Stomach (tissue), 9 donors: ENCODE data around the gene MAPK8IP2. TPM values are rescaled to one million over a fixed set of nuclear protein-coding genes. Genes with fewer than 3 reads are reported as not detected.

Experiments
- DNase-seq, 2 donors: peaks; one replicate each; pipeline versions ENCODE4 v3.0.0 to v3.0.0-alpha.2; 2013 to 2019
- H3K27ac ChIP-seq, 5 donors: fragments of 200-600 bp in 4 of 5; sonication (generic) in 4 of 5; one replicate each; pipeline ENCODE4 v1.5.1; 2013 to 2019; ENCODE audit warnings: mild to moderate bottlenecking in 1 of 5, moderate library complexity in 1 of 5
- H3K27me3 ChIP-seq, 3 donors: fragments of 200-600 bp; sonication (generic); one replicate each; pipeline ENCODE4 v1.5.1; 2017 to 2019; ENCODE audit warnings: mixed run types in 1 of 3
- H3K36me3 ChIP-seq, 4 donors: fragments of 200-600 bp; sonication (generic); 1 replicate in 3 of 4; 2 replicates in 1 of 4; pipeline ENCODE4 v1.5.1; 2016 to 2019
- H3K4me1 ChIP-seq, 4 donors: fragments of 200-600 bp; sonication (generic); one replicate each; pipeline ENCODE4 v1.5.1; 2016 to 2019
- H3K4me3 ChIP-seq, 4 donors: fragments of 200-600 bp; sonication (generic) in 3 of 4; one replicate each; pipeline ENCODE4 v1.5.1; 2016 to 2019; ENCODE audit warnings: mild to moderate bottlenecking in 1 of 4
- H3K9me3 ChIP-seq, 4 donors: fragments of 200-600 bp; sonication (generic); one replicate each; pipeline ENCODE4 v1.5.1; 2016 to 2019
- CTCF ChIP-seq, 7 experiments: fragments of 450-650 bp in 4 of 7; fragments of 200-600 bp in 3 of 7; sonication (generic) in 3 of 7; IDR thresholded peaks; one replicate each; pipeline ENCODE4 v1.5.1; 2016 to 2019; ENCODE audit warnings: antibody characterized with exemption in 7 of 7, control low read depth in 2 of 7, mild to moderate bottlenecking in 1 of 7
- EP300 ChIP-seq: sonication (generic); formaldehyde crosslinking; IDR thresholded peaks from one replicate; pipeline ENCODE4 v1.6.1; 2017; ENCODE audit warnings: antibody characterized with exemption
- POLR2A ChIP-seq, 4 donors: fragments of 450-650 bp; IDR thresholded peaks; one replicate each; pipeline ENCODE4 v1.6.1; 2016; ENCODE audit warnings: antibody characterized with exemption in 4 of 4, control low read depth in 2 of 4, mild to moderate bottlenecking in 1 of 4, moderate library complexity in 1 of 4
- POLR2AphosphoS5 ChIP-seq, 3 donors: sonication (generic); formaldehyde crosslinking; IDR thresholded peaks; one replicate each; pipeline ENCODE4 v1.6.1; 2016; ENCODE audit warnings: antibody characterized with exemption in 3 of 3
- WGBS, 5 donors: extraction: QIAGEN DNeasy Blood & Tissue Kit in 3 of 5; methylation state at CpG; one replicate each; pipeline versions ENCODE4 v1.1.5 to v1.1.7; 2013 to 2018; 5-methylcytosine and 5-hydroxymethylcytosine counted together
- intact Hi-C: fragments of 100-400 bp; cut with DNase I; formaldehyde crosslinking; loops from one replicate; pipeline ENCODE4 v1.15.1; 2023; ENCODE audit warnings: low total_unique reads
- polyA plus RNA-seq, 3 donors: library from polyadenylated mRNA; stranded (reverse); fragments of 200-250 nt; gene quantifications; one replicate each; pipeline ENCODE4 v1.2.3, GENCODE V29; 2013
- total RNA-seq, 5 donors: library from RNA; depleted of rRNA; stranded (reverse); fragments of >200 nt; gene quantifications; one replicate each; pipeline versions ENCODE4 v1.1.0 to v1.2.3, GENCODE V29; 2014 to 2016
- donor health status: healthy with polysubstance abuse.
- donor health status: Bipolar disorder and iron deficiency.
- donor health status: healthy.

MAPK8IP2 gene
- total and polyA plus RNA-seq, 8 donors, result 0.43 to 5.8 (median 0.85) TPM

GRCh38 chr22:50560034-50560433 is 40.6 kb upstream of the MAPK8IP2 start:
- H3K27me3 ChIP-seq, result no peaks in the 10 kb centered on the region
- no peak for DNase-seq
- WGBS, 5 donors, result 82 to 90% (median 89%) methylated on average over 3 of the region's 3 CpGs
- no peaks in the 10 kb centered on the region for H3K36me3 ChIP-seq
- intact Hi-C loops, result no loop called here
- H3K4me1 ChIP-seq, result peaks cover 8 to 18% (median 16%) of the 10 kb centered on the region in 4 donors
- TF ChIP-seq POLR2AphosphoS5 (IDR thresholded peaks at IDR 0.05), result no peak
- TF ChIP-seq CTCF (IDR thresholded peaks at IDR 0.05), result no peak
- TF ChIP-seq POLR2A (IDR thresholded peaks at IDR 0.05), result no peak
- TF ChIP-seq EP300, result no peak
- H3K4me3 ChIP-seq, result no peak overlapping the region
- no peak overlapping the region for H3K27ac ChIP-seq
- no peaks in the 10 kb centered on the region for H3K9me3 ChIP-seq

GRCh38 chr22:50561401-50562358 is 38.9 kb upstream of the MAPK8IP2 start:
- H3K27ac ChIP-seq, result no peak overlapping the region
- H3K9me3 ChIP-seq, result no peaks in the 10 kb centered on the region
- no peak for DNase-seq
- no peaks in the 10 kb centered on the region for H3K36me3 ChIP-seq
- no peaks in the 10 kb centered on the region for H3K27me3 ChIP-seq
- 60 to 72% (median 69%) methylated on average over 18 to 30 of the region's 34 CpGs for WGBS, 5 donors
- intact Hi-C loops, result no loop called here
- TF ChIP-seq EP300 (no peak), POLR2A (IDR thresholded peaks at IDR 0.05) (no peak), POLR2AphosphoS5 (IDR thresholded peaks at IDR 0.05) (no peak), CTCF (IDR thresholded peaks at IDR 0.05) (no peak)
- H3K4me1 ChIP-seq, result peaks cover 8 to 18% (median 16%) of the 10 kb centered on the region in 4 donors
- no peak overlapping the region for H3K4me3 ChIP-seq

- no peaks in the 10 kb centered on the region for H3K27me3 ChIP-seq
- intact Hi-C loops, result no loop called here
- H3K27ac ChIP-seq, result peak within 1 kb of the TSS; percentile 78 to 94 (median 86)
- no peaks in the 10 kb centered on the region for H3K36me3 ChIP-seq
- DNase-seq, result peak; percentile 98 to 99
- TF ChIP-seq POLR2AphosphoS5 (IDR thresholded peaks at IDR 0.05), result peak; percentile 45 to 96 (median 96)
- TF ChIP-seq POLR2A (IDR thresholded peaks at IDR 0.05), result peak in 2 of 4 donors; percentile 55 to 86
- TF ChIP-seq CTCF (IDR thresholded peaks at IDR 0.05), result peak in 6 of 7 experiments; percentile 48 to 98 (median 94)
- no peak for TF ChIP-seq EP300
- peak within 1 kb of the TSS; percentile 52 to 69 (median 62) for H3K4me3 ChIP-seq
- peaks cover 8 to 18% (median 16%) of the 10 kb centered on the region in 4 donors for H3K4me1 ChIP-seq
- no peaks in the 10 kb centered on the region for H3K9me3 ChIP-seq
- WGBS, 5 donors, result 1 to 8% (median 2%) methylated on average over 31 to 56 of the region's 61 CpGs
These were observed 37.8 kb upstream of the MAPK8IP2 start, which contains the start of gene SYCE3 for GRCh38 chr22:50562523-50563412. Gene SYCE3 (minus strand): TSS chr22:50562919. CDS start chr22:50556405, 6,514 bp downstream.
